ENCODE measurements around the gene HMCN2.
"Not testable (repeated sequence)": the region's sequence is repeated elsewhere in the genome, so short reads cannot be mapped to it uniquely, and the experiment has no call there.

Gene HMCN2

GRCh38 chr9:130330202-130330862 lies 64.8 kb downstream of the HMCN2 start:
- DNase-seq (ENCODE audit: low read depth) = no peak

- DNase-seq (ENCODE audit: low read depth) = no peak
Observed at GRCh38 chr9:130331061-130331460, 65.5 kb downstream of the HMCN2 start.

- no peak for DNase-seq (ENCODE audit: low read depth)
Observed at GRCh38 chr9:130331573-130331972, 66.0 kb downstream of the HMCN2 start.

GRCh38 chr9:130332384-130332926 lies 66.9 kb downstream of the HMCN2 start:
- no peak for DNase-seq (ENCODE audit: low read depth)

- DNase-seq (ENCODE audit: low read depth) = no peak
Observed at GRCh38 chr9:130333041-130333711, 67.6 kb downstream of the HMCN2 start.

- DNase-seq (ENCODE audit: low read depth) = no peak
Observed at GRCh38 chr9:130333712-130334062, 68.1 kb downstream of the HMCN2 start.

GRCh38 chr9:130334915-130335314 lies 69.4 kb downstream of the HMCN2 start:
- no peak for DNase-seq (ENCODE audit: low read depth)

- DNase-seq (ENCODE audit: low read depth) = no peak
Observed at GRCh38 chr9:130336027-130336610, 70.6 kb downstream of the HMCN2 start.

- DNase-seq (ENCODE audit: low read depth) = no peak
Observed at GRCh38 chr9:130336885-130337284, 71.3 kb downstream of the HMCN2 start.

GRCh38 chr9:130337318-130337717 lies 71.8 kb downstream of the HMCN2 start:
- no peak for DNase-seq (ENCODE audit: low read depth)

- no peak for DNase-seq (ENCODE audit: low read depth)
Observed at GRCh38 chr9:130337784-130338380, 72.3 kb downstream of the HMCN2 start.

- not testable (repeated sequence) for DNase-seq (ENCODE audit: low read depth)
Observed at GRCh38 chr9:130338891-130339290, 73.3 kb downstream of the HMCN2 start.

GRCh38 chr9:130339306-130339705 lies 73.7 kb downstream of the HMCN2 start:
- DNase-seq (ENCODE audit: low read depth) = no peak

- DNase-seq (ENCODE audit: low read depth) = no peak
Observed at GRCh38 chr9:130340011-130340410, 74.5 kb downstream of the HMCN2 start.

GRCh38 chr9:130340557-130340956 lies 75.0 kb downstream of the HMCN2 start:
- DNase-seq (ENCODE audit: low read depth) = not testable (repeated sequence)

- DNase-seq (ENCODE audit: low read depth) = no peak
Observed at GRCh38 chr9:130341128-130341527, 75.6 kb downstream of the HMCN2 start.

- no peak for DNase-seq (ENCODE audit: low read depth)
Observed at GRCh38 chr9:130341839-130342713, 76.5 kb downstream of the HMCN2 start.

- no peak for DNase-seq (ENCODE audit: low read depth)
Observed at GRCh38 chr9:130342714-130343085, 77.1 kb downstream of the HMCN2 start.

- no peak for DNase-seq (ENCODE audit: low read depth)
Observed at GRCh38 chr9:130343445-130343918, 77.9 kb downstream of the HMCN2 start.

- no peak for DNase-seq (ENCODE audit: low read depth)
Observed at GRCh38 chr9:130344366-130344765, 78.8 kb downstream of the HMCN2 start.

GRCh38 chr9:130345009-130345896 lies 79.7 kb downstream of the HMCN2 start:
- DNase-seq (ENCODE audit: low read depth) = no peak
